Neural cell (in vitro differentiated cells): Measurements from ENCODE around the gene CD300LG. TPM values are rescaled to one million over a fixed set of nuclear protein-coding genes. Genes with fewer than 3 reads are reported as not detected.

ENCODE experiments used
- H2AFZ ChIP-seq: fragments of 200-600, 300-800 bp; sonication (generic), shearing (Covaris generic); 2 replicates; pipeline ENCODE4 v1.6.0; 2014; ENCODE audit warnings: low read depth, mild to moderate bottlenecking, antibody characterized with exemption, low read length, moderate library complexity
- H3F3A ChIP-seq: fragments of 200-600 bp; shearing (Covaris generic); 2 replicates; pipeline ENCODE4 v1.6.1; 2016; ENCODE audit warnings: mild to moderate bottlenecking, moderate library complexity, mixed read lengths, antibody characterized with exemption, low read length; ENCODE audit not compliant: insufficient read depth, poor library complexity, severe bottlenecking
- H3K27ac ChIP-seq: fragments of 200-600, 300-800 bp; sonication (generic), shearing (Covaris generic); 2 replicates; pipeline ENCODE4 v1.5.1; 2014; ENCODE audit warnings: mild to moderate bottlenecking, low read length, moderate library complexity
- H3K27me3 ChIP-seq: fragments of 300-800, 200-600 bp; sonication (generic), shearing (Covaris generic); 2 replicates; pipeline ENCODE4 v1.6.0; 2014; ENCODE audit warnings: mild to moderate bottlenecking, low read depth, low read length, moderate library complexity; ENCODE audit not compliant: insufficient read depth
- H3K36me3 ChIP-seq: fragments of 300-800, 200-600 bp; sonication (generic), shearing (Covaris generic); 2 replicates; pipeline ENCODE4 v1.5.1; 2014; ENCODE audit warnings: mild to moderate bottlenecking, antibody characterized with exemption, low read length, moderate library complexity; ENCODE audit not compliant: insufficient read depth
- H3K4me2 ChIP-seq: fragments of 300-800, 200-600 bp; sonication (generic), shearing (Covaris generic); 2 replicates; pipeline ENCODE4 v1.6.0; 2014; ENCODE audit warnings: mild to moderate bottlenecking, low read length
- H3K4me3 ChIP-seq: fragments of 300-800, 200-600 bp; sonication (generic), shearing (Covaris generic); 2 replicates; pipeline ENCODE4 v1.5.1; 2014; ENCODE audit warnings: mild to moderate bottlenecking, low read length, moderate library complexity
- H3K79me2 ChIP-seq: fragments of 200-600 bp; shearing (Covaris generic); replicated peaks from 2 replicates; pipeline ENCODE4 v1.6.0; 2014; ENCODE audit warnings: mild to moderate bottlenecking, low read length, moderate library complexity; ENCODE audit not compliant: insufficient read depth
- H3K9ac ChIP-seq: fragments of 300-800, 200-600 bp; sonication (generic), shearing (Covaris generic); 2 replicates; pipeline ENCODE4 v1.6.1; 2016; ENCODE audit warnings: mild to moderate bottlenecking, low read length, mixed read lengths
- H3K9me2 ChIP-seq: fragments of 200-600 bp; shearing (Covaris generic); 2 replicates; pipeline ENCODE4 v1.6.1; 2016; ENCODE audit warnings: mild to moderate bottlenecking, low read length, mixed read lengths; ENCODE audit not compliant: insufficient read depth
- H3K9me3 ChIP-seq: fragments of 200-600, 300-800 bp; sonication (generic), shearing (Covaris generic); 2 replicates; pipeline ENCODE4 v1.6.1; 2016; ENCODE audit warnings: mild to moderate bottlenecking, mixed run types, low read length, moderate library complexity, mixed read lengths
- H4K20me1 ChIP-seq: fragments of 200-600 bp; shearing (Covaris generic); 2 replicates; pipeline ENCODE4 v1.6.1; 2016; ENCODE audit warnings: mild to moderate bottlenecking, mixed run types; ENCODE audit not compliant: insufficient read depth
- EP300 ChIP-seq: fragments of 450-650 bp; conservative IDR thresholded peaks from 2 replicates; pipeline ENCODE4 v1.6.1; 2014; ENCODE audit warnings: antibody characterized with exemption, mild to moderate bottlenecking, moderate library complexity; ENCODE audit not compliant: poor library complexity, severe bottlenecking
- EZH2 ChIP-seq: fragments of 200-600, 300-800 bp; shearing (Covaris generic), sonication (generic); IDR thresholded peaks from 2 replicates; pipeline ENCODE4 v1.6.1; 2014; ENCODE audit warnings: antibody characterized with exemption, low read length, borderline replicate concordance, mild to moderate bottlenecking; ENCODE audit not compliant: insufficient read depth, poor library complexity, severe bottlenecking
- MXI1 ChIP-seq: fragments of 450-650 bp; conservative IDR thresholded peaks from 2 replicates; pipeline ENCODE4 v1.6.1; 2014; ENCODE audit warnings: antibody characterized with exemption, mild to moderate bottlenecking; ENCODE audit not compliant: poor library complexity, severe bottlenecking
- POLR2AphosphoS5 ChIP-seq: IDR thresholded peaks from 2 replicates; pipeline ENCODE4 v1.6.1; 2012
- RAD21 ChIP-seq: fragments of 450-650 bp; conservative IDR thresholded peaks from 2 replicates; pipeline ENCODE4 v1.6.1; 2014; ENCODE audit warnings: antibody characterized with exemption, mild to moderate bottlenecking, moderate library complexity
- SMC3 ChIP-seq: fragments of 450-650 bp; conservative IDR thresholded peaks from 2 replicates; pipeline ENCODE4 v1.6.1; 2014; ENCODE audit warnings: antibody characterized with exemption, mild to moderate bottlenecking, moderate library complexity; ENCODE audit not compliant: poor library complexity
- TAF1 ChIP-seq: IDR thresholded peaks from 2 replicates; pipeline ENCODE4 v1.6.1; 2012; ENCODE audit warnings: low read depth
- polyA plus RNA-seq: library from polyadenylated mRNA; depleted of rRNA; stranded (reverse); fragments of >200 nt; gene quantifications from 2 replicates; pipeline ENCODE4 v1.2.3, GENCODE V29; 2014
- TF ChIP-seq, protein P1 (sequence below): IDR thresholded peaks from 2 replicates; pipeline ENCODE4 v1.6.1; 2012; ENCODE audit warnings: borderline replicate concordance
- TF ChIP-seq, protein P2 (sequence below): fragments of 450-650 bp; IDR thresholded peaks from 2 replicates; pipeline ENCODE4 v1.5.1; 2014; ENCODE audit warnings: antibody characterized with exemption, mild to moderate bottlenecking, moderate library complexity; ENCODE audit not compliant: poor library complexity, severe bottlenecking

Gene CD300LG
- polyA plus RNA-seq, 1 donor from 2014 or later, result not detected

DNA sequence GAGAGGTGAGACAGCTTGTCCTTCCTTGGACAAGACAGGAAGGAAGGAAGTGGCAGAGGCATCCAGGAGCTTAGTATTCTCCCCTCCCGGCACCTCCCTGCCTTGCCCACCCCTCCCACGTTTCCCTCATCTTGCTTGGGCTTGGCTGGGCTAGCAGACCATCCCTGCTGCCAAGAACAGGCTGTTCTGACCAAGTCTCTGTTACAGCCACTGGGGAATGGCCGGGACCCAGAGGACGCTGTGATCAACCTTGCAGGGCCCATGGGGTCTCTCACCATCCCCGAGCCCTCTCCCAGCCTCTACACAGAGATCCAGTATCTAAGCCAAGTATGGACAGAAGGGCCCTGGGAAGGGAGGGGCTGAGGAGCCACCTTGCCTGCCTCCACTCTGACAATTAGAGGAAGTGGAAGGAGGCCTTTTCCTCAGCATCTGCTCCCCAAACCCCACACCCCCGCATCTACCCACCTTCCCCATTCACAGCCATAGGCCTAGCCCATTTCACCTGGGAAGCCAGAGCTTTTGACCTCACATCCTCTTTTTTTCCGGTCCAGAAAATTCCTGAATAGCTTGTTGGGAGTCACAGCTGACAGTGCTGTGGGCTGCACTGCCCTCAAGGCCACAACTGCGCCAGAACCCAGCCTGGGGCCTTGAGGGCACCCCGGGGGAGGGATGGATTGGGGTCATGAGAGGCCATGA lies 14.1 kb downstream of the CD300LG start (continued):
- TF ChIP-seq, protein P1, sequence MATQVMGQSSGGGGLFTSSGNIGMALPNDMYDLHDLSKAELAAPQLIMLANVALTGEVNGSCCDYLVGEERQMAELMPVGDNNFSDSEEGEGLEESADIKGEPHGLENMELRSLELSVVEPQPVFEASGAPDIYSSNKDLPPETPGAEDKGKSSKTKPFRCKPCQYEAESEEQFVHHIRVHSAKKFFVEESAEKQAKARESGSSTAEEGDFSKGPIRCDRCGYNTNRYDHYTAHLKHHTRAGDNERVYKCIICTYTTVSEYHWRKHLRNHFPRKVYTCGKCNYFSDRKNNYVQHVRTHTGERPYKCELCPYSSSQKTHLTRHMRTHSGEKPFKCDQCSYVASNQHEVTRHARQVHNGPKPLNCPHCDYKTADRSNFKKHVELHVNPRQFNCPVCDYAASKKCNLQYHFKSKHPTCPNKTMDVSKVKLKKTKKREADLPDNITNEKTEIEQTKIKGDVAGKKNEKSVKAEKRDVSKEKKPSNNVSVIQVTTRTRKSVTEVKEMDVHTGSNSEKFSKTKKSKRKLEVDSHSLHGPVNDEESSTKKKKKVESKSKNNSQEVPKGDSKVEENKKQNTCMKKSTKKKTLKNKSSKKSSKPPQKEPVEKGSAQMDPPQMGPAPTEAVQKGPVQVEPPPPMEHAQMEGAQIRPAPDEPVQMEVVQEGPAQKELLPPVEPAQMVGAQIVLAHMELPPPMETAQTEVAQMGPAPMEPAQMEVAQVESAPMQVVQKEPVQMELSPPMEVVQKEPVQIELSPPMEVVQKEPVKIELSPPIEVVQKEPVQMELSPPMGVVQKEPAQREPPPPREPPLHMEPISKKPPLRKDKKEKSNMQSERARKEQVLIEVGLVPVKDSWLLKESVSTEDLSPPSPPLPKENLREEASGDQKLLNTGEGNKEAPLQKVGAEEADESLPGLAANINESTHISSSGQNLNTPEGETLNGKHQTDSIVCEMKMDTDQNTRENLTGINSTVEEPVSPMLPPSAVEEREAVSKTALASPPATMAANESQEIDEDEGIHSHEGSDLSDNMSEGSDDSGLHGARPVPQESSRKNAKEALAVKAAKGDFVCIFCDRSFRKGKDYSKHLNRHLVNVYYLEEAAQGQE, result no peak

DNA sequence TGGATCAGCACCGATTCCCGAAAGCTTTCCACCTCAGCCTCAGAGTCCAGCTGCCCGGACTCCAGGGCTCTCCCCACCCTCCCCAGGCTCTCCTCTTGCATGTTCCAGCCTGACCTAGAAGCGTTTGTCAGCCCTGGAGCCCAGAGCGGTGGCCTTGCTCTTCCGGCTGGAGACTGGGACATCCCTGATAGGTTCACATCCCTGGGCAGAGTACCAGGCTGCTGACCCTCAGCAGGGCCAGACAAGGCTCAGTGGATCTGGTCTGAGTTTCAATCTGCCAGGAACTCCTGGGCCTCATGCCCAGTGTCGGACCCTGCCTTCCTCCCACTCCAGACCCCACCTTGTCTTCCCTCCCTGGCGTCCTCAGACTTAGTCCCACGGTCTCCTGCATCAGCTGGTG lies 15.0 kb downstream of the CD300LG start:
- no peaks in the 10 kb centered on the region for H4K20me1 ChIP-seq
- TF ChIP-seq, protein P1, result no peak
- TF ChIP-seq TAF1 (no peak), EP300 (no peak), RAD21 (no peak), POLR2AphosphoS5 (no peak), MXI1 (no peak), SMC3 (no peak), EZH2 (no peak)
- TF ChIP-seq, protein P2, sequence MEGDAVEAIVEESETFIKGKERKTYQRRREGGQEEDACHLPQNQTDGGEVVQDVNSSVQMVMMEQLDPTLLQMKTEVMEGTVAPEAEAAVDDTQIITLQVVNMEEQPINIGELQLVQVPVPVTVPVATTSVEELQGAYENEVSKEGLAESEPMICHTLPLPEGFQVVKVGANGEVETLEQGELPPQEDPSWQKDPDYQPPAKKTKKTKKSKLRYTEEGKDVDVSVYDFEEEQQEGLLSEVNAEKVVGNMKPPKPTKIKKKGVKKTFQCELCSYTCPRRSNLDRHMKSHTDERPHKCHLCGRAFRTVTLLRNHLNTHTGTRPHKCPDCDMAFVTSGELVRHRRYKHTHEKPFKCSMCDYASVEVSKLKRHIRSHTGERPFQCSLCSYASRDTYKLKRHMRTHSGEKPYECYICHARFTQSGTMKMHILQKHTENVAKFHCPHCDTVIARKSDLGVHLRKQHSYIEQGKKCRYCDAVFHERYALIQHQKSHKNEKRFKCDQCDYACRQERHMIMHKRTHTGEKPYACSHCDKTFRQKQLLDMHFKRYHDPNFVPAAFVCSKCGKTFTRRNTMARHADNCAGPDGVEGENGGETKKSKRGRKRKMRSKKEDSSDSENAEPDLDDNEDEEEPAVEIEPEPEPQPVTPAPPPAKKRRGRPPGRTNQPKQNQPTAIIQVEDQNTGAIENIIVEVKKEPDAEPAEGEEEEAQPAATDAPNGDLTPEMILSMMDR, result no peak

More for the DNA sequence above, 15.0 kb downstream of the CD300LG start:
- no peak overlapping the region for H3K4me3 ChIP-seq
- H2AFZ ChIP-seq, result no peak overlapping the region
- H3K9ac ChIP-seq, result no peak overlapping the region
- H3K9me2 ChIP-seq, result no peaks in the 10 kb centered on the region
- H3F3A ChIP-seq, result no peaks in the 10 kb centered on the region
- no peaks in the 10 kb centered on the region for H3K9me3 ChIP-seq
- no peaks in the 10 kb centered on the region for H3K27me3 ChIP-seq
- no peaks in the 10 kb centered on the region for H3K79me2 ChIP-seq
- H3K36me3 ChIP-seq, result no peaks in the 10 kb centered on the region
- H3K27ac ChIP-seq, result no peak overlapping the region
- no peak overlapping the region for H3K4me2 ChIP-seq
